Testis (tissue), 3 donors: ENCODE data around the gene ST3GAL5. TPM values are rescaled to one million over a fixed set of nuclear protein-coding genes. Genes with fewer than 3 reads are reported as not detected.

ENCODE experiments used
- DNase-seq: peaks from one replicate; pipeline ENCODE4 v3.0.0-alpha.2; 2019
- H3K27ac ChIP-seq, 2 donors: fragments of 200-600 bp; sonication (generic); one replicate each; pipeline ENCODE4 v1.5.1; 2019
- H3K27me3 ChIP-seq: fragments of 200-600 bp; sonication (generic); one replicate; pipeline ENCODE4 v1.5.1; 2019
- H3K36me3 ChIP-seq: fragments of 200-600 bp; sonication (generic); one replicate; pipeline ENCODE4 v1.5.1; 2017; ENCODE audit warnings: low read depth; ENCODE audit errors: missing control alignments
- H3K4me1 ChIP-seq: fragments of 200-600 bp; sonication (generic); one replicate; pipeline ENCODE4 v1.5.1; 2019
- H3K4me3 ChIP-seq, 2 donors: fragments of 200-600 bp; sonication (generic); one replicate each; pipeline ENCODE4 v1.5.1; 2017 to 2019
- H3K9me3 ChIP-seq: fragments of 200-600 bp; sonication (generic); one replicate; pipeline ENCODE4 v1.5.1; 2017
- POLR2A ChIP-seq: fragments of 450-650 bp; IDR thresholded peaks from one replicate; pipeline ENCODE4 v1.6.1; 2017; ENCODE audit warnings: antibody characterized with exemption, mild to moderate bottlenecking, moderate library complexity
- WGBS, 2 donors: methylation state at CpG; one replicate each; pipeline ENCODE4 v1.1.5; 2018; 5-methylcytosine and 5-hydroxymethylcytosine counted together
- intact Hi-C: fragments of 100-400 bp; cut with DNase I; formaldehyde crosslinking; loops from one replicate; pipeline ENCODE4 v1.15.1; 2023; ENCODE audit warnings: low total_unique reads
- polyA plus RNA-seq: library from polyadenylated mRNA; stranded (reverse); fragments of 350-450 nt; fragmentation: Illumina TruSeq; extraction: RNeasy Lipid Tissue Mini Kit (QIAGEN cat#74804); gene quantifications from one replicate; pipeline ENCODE4 v1.2.3, GENCODE V29; 2014; ENCODE audit warnings: low read depth, low replicate concordance; ENCODE audit not compliant: insufficient read depth
- total RNA-seq, 2 donors: library from RNA; depleted of rRNA; stranded (reverse); fragments of >200 nt; gene quantifications; one replicate each; pipeline ENCODE4 v1.2.3, GENCODE V29; 2016
- TF ChIP-seq, protein P1 (sequence below), 3 experiments: fragments of 450-650 bp in 2 of 3; fragments of 200-600 bp in 1 of 3; sonication (generic) in 1 of 3; IDR thresholded peaks; one replicate each; pipeline ENCODE4 v1.5.1; 2016 to 2019; ENCODE audit warnings: antibody characterized with exemption in 3 of 3, mild to moderate bottlenecking in 2 of 3, moderate library complexity in 1 of 3

The ST3GAL5 gene
- total and polyA plus RNA-seq, 3 donors from 2014 or later: 38.3 to 60.0 (median 48.2) TPM

DNA sequence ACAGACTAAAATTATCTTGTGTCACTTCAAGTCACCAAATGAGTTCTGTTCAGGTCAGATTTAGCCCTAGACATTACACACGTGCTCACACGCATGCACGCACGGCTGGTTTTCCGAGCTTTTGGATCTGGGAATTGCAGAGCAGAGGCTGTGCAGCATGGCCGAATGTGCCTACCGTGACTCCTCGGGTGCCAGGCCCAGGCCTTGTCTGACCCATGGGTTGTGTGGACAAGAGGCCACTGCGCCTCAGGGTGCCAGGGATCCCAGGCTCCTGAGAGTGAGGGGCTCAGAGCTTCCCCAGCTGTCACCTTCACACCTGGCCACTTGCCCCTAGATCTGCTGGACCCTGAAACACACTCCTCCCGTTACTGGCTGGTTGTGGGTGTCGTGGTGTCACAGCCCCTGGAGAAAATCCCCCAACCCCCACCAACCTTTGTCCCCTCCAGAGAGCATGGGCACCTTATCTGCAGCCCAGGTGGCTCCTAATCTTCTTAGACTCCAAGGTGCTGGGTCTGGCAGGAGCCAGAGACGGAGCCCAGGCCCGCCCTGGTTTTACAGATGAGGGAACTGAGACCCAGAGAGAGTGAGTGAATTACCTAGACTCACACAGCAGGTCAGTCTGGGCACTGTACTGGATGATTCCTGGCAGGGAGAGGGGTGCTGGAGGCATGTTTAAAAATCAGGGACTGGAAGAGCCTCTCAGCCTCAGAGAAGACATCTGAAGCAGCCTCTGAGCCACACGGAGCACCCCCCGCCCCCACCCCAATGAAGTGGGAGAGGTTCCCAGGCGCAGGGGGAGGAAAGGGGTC, 78.2 kb downstream of the ST3GAL5 start:
- intact Hi-C loops: loop anchor here (5.0 kb wide), 1 partner anchor 83 kb away; no protein-coding TSS in a partner anchor
- H3K27ac ChIP-seq: no peak overlapping the region
- H3K36me3 ChIP-seq: no peaks in the 10 kb centered on the region
- no peak for TF ChIP-seq POLR2A
- TF ChIP-seq, protein P1, sequence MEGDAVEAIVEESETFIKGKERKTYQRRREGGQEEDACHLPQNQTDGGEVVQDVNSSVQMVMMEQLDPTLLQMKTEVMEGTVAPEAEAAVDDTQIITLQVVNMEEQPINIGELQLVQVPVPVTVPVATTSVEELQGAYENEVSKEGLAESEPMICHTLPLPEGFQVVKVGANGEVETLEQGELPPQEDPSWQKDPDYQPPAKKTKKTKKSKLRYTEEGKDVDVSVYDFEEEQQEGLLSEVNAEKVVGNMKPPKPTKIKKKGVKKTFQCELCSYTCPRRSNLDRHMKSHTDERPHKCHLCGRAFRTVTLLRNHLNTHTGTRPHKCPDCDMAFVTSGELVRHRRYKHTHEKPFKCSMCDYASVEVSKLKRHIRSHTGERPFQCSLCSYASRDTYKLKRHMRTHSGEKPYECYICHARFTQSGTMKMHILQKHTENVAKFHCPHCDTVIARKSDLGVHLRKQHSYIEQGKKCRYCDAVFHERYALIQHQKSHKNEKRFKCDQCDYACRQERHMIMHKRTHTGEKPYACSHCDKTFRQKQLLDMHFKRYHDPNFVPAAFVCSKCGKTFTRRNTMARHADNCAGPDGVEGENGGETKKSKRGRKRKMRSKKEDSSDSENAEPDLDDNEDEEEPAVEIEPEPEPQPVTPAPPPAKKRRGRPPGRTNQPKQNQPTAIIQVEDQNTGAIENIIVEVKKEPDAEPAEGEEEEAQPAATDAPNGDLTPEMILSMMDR (IDR thresholded peaks at IDR 0.05): no peak
- peak; percentile 12 for DNase-seq
- H3K4me1 ChIP-seq: peaks cover 4% of the 10 kb centered on the region
- H3K27me3 ChIP-seq: no peaks in the 10 kb centered on the region
- H3K4me3 ChIP-seq: peak overlapping the region in 1 of 2 donors; percentile 41
- no peaks in the 10 kb centered on the region for H3K9me3 ChIP-seq
- WGBS, 2 donors: 68 to 76% methylated on average over 13 to 16 of the region's 16 CpGs

- peaks cover 4% of the 10 kb centered on the region for H3K4me1 ChIP-seq
- H3K4me3 ChIP-seq: no peak overlapping the region
- H3K9me3 ChIP-seq: no peaks in the 10 kb centered on the region
- H3K36me3 ChIP-seq: no peaks in the 10 kb centered on the region
- TF ChIP-seq, protein P1 (IDR thresholded peaks at IDR 0.05): no peak
- intact Hi-C loops: no loop called here
- WGBS, 2 donors: 92% methylated on average over 2 to 3 of the region's 3 CpGs
- no peak overlapping the region for H3K27ac ChIP-seq
- no peak for DNase-seq
- H3K27me3 ChIP-seq: no peaks in the 10 kb centered on the region
Measured at GRCh38 chr2:85807756-85808155, 81.0 kb downstream of the ST3GAL5 start.

GRCh38 chr2:85806358-85807118, 82.3 kb downstream of the ST3GAL5 start:
- TF ChIP-seq POLR2A: no peak
- TF ChIP-seq, protein P1 (IDR thresholded peaks at IDR 0.05): no peak
- Histone ChIP-seq H3K36me3 (no peaks in the 10 kb centered on the region), H3K27me3 (no peaks in the 10 kb centered on the region), H3K9me3 (no peaks in the 10 kb centered on the region), H3K27ac (no peak overlapping the region), H3K4me3 (no peak overlapping the region), H3K4me1 (peaks cover 4% of the 10 kb centered on the region)
- intact Hi-C loops: no loop called here
- WGBS, 2 donors: 90% methylated on average over 4 of the region's 4 CpGs
- no peak for DNase-seq

DNA sequence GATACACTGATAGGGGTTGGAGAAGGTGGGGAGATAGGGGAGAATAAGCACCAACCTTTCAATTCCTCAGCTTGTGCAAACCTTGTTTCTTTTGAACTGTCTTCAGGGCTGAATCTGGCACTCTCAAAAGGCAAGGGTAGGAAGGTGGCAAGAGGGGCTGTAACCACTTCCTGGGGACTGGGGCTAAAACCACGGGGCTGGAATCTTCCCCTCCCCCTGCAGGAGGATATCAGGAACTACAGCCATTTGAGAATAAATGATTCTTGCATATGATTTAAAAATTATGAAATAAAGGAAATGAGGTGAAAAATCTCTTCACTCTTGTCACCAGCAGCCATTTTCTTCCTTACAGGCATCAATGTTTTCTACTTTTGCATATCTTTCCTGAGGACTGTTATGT, 84.2 kb downstream of the ST3GAL5 start:
- intact Hi-C loops: no loop called here
- Histone ChIP-seq H3K27ac (no peak overlapping the region), H3K9me3 (no peaks in the 10 kb centered on the region), H3K4me3 (no peak overlapping the region), H3K4me1 (no peaks in the 10 kb centered on the region), H3K36me3 (no peaks in the 10 kb centered on the region), H3K27me3 (no peaks in the 10 kb centered on the region)
- 11 to 33% methylated on average over 1 of the region's 1 CpG for WGBS, 2 donors
- peak; percentile 12 for DNase-seq
- TF ChIP-seq, protein P1 (IDR thresholded peaks at IDR 0.05): peak in 2 of 3 experiments; percentile 28 to 52
- TF ChIP-seq POLR2A: no peak
